A673 (cell line): ENCODE data around the gene SLC39A3.

Source experiments
- CTCF ChIP-seq: fragments of 300-800, 200-600 bp; sonication (generic); conservative IDR thresholded peaks from 2 replicates; pipeline ENCODE4 v1.5.1; 2017; ENCODE audit warnings: low read depth, mild to moderate bottlenecking, antibody characterized with exemption, low read length, moderate library complexity, mixed read lengths
- EZH2 ChIP-seq: fragments of 200-600 bp; sonication (generic); IDR thresholded peaks from 2 replicates; pipeline ENCODE4 v1.6.1; 2017; ENCODE audit warnings: borderline replicate concordance, low read depth, mild to moderate bottlenecking, mixed read lengths, antibody characterized with exemption, low read length; ENCODE audit not compliant: poor library complexity, severe bottlenecking

GRCh38 chr19:2736550-2737190, 3.1 kb downstream of the SLC39A3 start:
- TF ChIP-seq CTCF (no peak), EZH2 (no peak)
